Measurements from ENCODE around the gene MCM6. TPM values are rescaled to one million over a fixed set of nuclear protein-coding genes. Genes with fewer than 3 reads are reported as not detected.
"Not testable (repeated sequence)": the region's sequence is repeated elsewhere in the genome, so short reads cannot be mapped to it uniquely, and the experiment has no call there.

The MCM6 gene
- total RNA-seq, 2 donors from 2014 or later: 7.7 to 9.2 TPM

DNA sequence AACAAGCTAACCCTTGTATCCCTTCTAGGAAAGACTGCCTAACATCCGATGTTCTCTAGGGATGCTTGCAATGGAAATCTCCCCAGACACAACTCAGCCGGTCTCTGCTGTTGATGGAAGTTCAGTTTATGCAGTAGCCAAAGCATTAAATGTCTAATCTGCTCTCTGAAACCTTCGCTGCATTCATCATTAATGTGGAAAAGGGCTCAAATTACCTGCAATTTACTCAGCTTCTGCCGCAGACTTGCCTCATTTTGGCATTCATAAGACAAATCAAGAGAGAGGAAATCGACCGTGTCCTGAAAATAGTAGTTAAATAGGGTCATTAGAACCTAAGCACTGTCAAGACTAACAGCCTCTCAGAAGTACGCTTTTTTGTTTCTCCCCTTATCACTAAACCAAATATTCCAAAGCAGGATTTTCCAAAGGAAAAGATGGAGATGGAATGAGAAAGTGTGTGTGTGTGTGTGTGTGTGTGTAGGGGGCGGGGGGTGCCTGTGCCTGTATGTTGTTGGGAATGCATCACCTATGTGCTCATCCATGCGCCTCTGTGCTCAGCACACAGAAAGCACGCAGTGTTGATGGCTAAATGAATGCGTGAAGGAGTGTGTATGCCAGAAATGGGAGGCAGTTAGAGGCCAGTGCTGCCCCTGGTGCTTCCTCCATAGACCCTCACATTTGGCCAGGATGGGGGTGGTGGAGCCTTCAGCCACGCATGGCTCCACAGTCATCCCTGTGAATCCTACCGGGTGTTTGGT is 46.7 kb downstream of the MCM6 start:
- DNase-seq: no peak
- intact Hi-C loops (cut with DNase I): no loop called here

DNA sequence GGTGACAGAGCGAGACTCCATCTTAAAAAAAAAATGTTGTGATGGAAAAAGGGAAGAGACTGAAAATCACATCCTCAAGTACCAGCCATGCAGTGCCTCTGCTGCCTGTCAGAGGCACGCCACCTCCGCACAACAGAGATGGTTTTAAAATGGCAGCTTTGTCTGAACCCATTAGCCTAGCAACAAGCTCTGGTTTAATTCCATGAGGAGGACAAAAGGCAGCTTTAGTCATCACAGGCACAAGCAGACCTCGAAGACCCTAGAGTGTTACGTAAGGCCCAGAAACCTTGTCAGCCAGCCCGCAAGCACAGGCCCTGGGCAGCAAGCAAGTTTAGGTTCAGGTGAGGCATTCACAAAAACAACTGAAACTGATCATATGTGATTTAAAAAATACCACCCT is 49.7 kb downstream of the MCM6 start:
- DNase-seq (no peak), ATAC-seq (no peak)
- intact Hi-C loops (cut with DNase I): no loop called here

More for the DNA sequence above, 46.7 kb downstream of the MCM6 start:
- ATAC-seq: no peak

DNA sequence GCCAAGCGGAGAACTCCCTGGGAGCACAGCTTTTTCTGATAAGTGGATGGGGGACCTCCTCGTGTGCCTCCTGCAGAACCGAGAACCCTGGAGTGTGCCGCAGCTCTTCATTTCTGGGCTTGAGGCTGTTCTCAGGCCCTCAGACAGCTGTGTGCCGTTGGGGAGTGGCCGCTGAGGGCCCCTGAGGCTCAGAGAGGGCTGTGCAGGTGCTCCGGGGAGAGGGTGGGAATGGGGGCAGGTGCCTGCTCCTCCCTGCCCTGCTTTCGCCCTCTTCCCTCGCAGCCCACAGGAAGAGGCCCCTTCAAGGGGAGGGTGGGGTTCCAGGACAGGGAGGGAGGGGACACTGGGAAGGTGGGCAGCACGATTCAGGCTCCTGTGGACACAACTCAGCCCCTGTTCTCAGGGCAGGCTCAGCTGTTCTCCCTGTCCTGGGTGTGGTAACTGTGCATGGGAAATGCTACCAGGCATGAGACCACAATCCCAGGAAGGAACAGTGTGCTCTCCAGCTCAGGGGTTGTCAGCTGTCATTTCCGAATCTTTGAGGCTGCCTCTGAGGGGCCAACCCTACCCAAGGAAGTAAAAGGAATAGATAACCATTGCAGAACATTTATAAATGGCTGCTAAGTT is 50.6 kb downstream of the MCM6 start:
- intact Hi-C loops (cut with DNase I): no loop called here
- DNase-seq (no peak), ATAC-seq (peak in 1 of 2 donors; percentile 12)

DNA sequence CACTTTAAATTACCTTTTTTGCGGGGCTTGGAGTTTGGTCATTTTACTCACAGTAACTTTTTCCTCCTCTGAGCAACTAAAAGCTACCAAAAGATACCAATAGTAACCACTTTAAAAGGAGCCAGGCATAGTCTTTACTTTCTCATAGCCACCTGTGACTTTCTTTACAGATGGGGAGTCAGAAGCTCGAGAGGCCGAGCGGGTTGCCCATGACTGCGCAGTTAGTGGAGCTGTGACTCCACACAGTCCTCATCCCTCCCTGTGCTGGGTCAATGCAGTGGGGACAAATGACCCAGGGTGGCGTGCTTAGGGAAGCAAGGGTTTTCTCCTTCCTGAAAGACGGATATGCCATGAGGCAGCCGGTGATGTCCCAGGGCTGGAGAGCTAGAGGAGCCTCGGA is 51.1 kb downstream of the MCM6 start:
- DNase-seq (no peak), ATAC-seq (peak in 1 of 2 donors; percentile 18)
- intact Hi-C loops (cut with DNase I): no loop called here

DNA sequence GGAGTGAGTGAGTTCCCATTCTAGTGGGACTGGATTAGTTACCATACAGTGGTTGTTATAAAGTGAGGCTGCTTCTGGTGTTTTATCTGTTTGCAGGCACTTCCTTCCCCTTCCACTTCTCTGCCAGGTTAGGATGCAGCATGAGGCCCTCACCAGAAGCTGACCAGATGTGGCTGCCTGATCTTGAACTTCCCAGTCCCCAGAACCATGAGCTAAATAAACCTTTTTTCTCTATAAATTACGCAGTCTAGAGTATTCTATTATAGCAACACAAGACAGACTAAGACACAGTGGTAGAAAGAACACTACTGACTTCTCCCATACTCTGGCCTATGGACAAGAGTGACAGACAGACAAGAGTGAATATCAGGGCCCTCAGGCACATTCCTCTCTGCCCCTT is 53.4 kb downstream of the MCM6 start:
- ATAC-seq: no peak
- no peak for DNase-seq
- intact Hi-C loops (cut with DNase I): no loop called here

DNA sequence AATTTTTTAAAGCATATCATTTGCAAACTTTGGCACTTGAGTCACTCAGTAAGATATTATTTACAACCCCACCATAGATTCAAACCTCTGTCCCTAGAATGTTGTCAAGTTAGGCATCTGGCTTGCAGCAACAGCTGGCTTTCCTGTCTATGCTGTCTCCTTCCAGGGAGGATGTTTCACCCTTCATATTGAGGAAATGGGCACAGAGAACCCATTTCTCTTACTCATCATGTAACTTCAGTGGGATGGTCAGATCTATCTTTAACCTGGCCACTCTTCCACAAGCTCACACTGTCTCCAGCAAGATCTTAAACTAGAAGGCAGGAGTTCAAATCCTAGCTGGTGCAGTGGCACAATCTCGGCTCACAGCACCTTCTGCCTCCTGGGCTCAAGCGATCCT is 55.1 kb downstream of the MCM6 start:
- intact Hi-C loops (cut with DNase I): no loop called here
- no peak for DNase-seq
- ATAC-seq: no peak

DNA sequence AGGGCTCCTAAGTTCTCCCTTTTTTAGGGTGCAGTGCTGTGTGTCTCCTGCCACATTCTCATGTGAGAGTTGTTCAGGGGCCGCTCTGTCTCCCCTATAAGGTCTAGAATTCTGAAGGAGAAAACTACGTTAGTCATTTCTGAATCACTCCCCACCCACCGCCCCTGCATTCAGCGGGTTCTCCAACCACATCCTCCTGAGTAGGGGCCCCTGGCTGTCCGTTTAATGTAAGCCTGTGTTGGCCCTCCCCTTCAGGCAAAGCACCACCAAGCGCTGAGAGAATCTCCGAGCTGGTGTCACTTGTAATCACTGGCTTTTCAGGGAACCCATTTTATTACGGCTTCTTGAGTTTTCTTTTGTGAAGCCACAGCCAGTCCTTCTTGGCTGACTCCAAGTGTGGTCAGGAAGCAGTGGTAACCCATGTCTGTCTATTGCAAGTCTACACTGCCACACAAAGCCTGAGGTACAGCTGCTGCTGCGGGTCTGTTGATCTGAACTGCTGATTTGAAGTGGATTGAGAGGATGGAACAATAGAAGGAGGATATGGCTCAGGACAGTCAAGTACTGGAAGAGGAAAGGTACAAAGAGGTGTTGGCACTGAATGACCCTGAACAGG is 56.1 kb downstream of the MCM6 start:
- DNase-seq (no peak), ATAC-seq (no peak)
- intact Hi-C loops (cut with DNase I): no loop called here

DNA sequence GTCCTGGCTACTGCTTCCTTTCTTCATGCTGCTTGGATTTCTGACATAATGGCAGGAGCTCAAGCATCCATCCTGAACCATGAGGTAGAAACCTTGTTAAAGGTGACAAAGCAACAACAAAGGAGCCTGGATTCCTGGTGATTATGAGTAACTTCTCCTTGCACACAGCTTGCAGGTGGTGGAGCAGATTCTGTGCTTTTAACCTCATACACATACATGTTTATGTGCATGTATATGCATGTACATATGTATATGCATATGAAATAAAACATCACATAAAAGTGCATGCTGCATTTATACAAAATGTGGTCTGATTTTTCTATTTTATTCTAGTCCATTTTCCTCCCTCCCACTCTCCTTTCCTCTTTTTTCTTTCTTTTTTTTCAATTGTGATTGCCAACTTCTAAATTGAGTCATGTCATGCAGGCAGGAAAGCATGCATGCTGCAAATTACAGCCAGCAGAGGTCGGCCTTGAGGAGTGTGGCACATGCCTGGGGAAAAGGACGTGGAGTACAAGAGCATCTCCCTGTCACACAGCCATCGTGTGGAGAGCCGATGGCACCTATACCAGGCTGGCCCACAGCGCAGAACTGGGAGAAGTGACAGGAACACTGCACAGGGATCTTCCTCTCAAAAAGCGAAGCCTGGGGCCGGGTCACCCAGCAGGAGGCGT is 57.2 kb downstream of the MCM6 start:
- no peak for DNase-seq
- ATAC-seq: no peak
- intact Hi-C loops (cut with DNase I): no loop called here

DNA sequence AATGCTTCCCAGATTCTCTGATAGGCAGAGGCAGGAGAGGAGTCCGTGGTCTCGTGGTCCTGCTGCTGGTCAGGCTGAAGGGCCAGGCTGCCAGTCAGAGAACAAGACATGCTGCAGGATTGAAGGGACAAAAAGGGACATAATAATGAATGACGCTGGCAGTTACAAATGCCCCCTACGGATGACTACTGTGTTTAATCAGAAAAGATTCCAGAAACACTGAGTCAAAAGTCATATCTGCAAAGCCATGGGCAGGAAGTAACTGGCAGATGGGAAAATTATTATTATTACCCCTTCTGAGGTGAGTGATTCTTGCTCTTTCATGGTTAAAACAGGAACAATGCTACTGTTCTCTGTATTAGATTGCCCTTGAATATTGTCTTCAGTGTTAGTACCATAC is 58.3 kb downstream of the MCM6 start:
- intact Hi-C loops (cut with DNase I): no loop called here
- no peak for DNase-seq
- ATAC-seq: no peak

DNA sequence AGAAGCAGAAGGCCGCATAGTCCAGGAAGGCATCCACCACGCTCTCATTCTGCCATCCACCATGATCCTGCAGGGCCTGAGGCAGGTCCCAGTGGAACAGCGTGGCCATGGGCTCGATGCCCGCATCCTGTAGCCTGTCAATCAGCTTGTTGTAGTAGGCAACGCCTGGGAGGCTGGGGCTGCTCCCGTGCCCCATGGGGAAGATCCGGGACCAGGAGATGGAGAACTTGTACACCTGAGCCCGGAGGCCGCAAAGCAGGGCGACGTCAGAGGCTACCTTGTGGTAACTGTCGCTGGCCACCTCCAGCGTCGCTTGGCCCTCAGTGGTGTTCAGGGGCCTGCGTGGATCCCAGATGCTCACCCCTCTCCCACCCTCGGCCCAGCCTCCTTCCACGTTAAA is 58.8 kb downstream of the MCM6 start:
- DNase-seq: no peak
- no peak for ATAC-seq
- intact Hi-C loops (cut with DNase I): no loop called here

DNA sequence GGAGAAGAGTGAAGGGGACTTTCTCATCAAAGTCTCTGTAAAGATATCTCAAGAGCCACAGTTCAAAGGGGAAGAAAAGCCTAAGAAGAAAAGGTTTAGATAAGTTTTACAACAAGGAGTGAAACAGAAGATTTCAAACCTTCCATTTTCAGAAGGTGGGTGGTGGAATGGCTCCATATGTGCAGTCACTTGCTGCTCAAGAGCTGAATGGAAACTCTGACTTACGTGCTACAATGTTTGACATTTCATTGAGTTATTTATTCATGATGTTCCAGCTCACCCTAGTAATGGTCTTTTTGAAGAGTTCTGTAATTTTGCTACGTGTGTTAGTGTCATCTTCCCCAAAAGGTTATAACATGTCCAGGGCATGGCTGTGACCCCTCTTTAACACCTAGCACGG is 61.0 kb downstream of the MCM6 start:
- intact Hi-C loops (cut with DNase I): no loop called here
- DNase-seq (no peak), ATAC-seq (no peak)

DNA sequence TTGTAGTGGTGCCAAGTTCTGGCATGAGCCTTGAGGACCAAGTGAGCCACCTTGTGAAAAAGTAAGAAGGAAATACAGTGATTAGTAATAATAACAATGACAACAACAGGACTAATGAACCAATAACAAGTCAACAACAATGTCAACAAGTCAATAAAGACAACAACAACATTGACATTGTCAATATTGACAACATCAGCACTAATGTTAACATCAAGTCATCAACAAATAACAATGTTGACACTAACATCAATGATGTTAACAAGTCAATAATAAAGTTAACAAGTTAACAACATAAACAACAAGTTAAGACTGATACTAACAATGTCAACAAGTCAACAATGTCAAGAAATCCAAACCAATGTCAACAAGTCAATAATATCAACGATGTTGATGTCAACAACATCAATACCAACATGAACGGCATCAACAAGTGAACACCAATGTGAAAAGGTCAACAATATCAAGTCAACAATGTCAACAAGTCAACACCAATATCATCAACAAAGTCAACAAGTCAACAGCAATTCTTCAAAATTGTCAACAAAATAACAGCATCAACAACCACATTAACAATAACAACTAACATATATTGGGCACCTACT is 63.2 kb downstream of the MCM6 start:
- no peak for DNase-seq
- intact Hi-C loops (cut with DNase I): no loop called here
- ATAC-seq: no peak

DNA sequence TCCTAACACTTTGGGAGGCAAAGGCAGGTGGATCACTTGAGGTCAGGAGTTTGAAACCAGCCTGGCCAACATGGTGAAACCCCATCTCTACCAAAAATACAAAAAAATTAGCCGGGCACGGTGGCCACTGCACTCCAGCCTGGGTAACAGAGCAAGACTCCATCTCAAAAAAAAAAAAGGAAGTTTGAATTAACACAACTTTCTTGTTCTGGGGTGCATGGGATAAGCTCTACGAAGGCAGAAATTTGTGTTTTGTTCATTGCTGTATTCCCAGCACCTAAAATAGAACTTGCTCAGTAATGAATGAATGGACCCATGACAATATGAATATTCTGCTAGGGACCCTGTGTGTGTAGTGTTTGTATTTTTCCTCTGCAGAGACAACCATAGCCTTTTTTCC is 68.4 kb downstream of the MCM6 start:
- intact Hi-C loops (cut with DNase I); ATAC-seq; DNase-seq: not testable (repeated sequence)

DNA sequence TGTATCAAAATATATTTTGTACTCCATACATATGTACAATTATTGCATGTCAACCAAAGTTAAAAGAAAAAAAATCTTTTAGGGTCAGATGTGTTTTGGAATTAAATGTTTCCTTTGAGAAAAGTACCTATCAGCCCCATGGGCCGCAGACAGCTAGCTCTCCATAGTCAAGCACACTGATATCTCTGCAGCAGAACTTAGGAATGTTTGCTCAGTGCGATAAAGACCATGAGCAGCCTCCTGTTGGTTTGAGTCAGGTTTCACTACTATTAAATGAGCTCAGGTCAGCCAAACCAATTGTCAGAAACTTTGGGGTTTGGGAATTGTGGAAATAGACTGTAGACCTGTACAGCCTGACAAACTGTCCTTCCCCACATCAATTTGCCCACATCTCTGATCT is 73.0 kb downstream of the MCM6 start:
- DNase-seq (no peak), ATAC-seq (peak in 1 of 2 donors; percentile 67)
- intact Hi-C loops (cut with DNase I): no loop called here

DNA sequence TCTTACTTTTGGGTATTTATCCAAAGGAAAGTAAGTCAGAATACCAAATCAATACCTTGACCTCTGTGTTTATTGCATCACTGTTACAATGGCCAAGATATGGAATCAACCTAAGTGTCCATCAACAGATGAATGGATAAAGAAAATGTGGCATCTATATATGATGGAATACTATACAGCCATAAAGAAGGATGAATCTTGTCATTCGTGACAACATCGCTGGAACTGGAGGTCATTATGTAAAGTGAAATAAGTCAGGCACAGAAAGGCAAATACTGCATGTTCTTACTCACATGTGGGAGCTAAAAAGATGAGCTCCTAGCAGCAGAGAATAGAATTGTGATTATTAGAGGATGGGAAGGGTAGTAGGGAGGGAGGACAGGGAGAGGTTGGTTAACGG is 73.9 kb downstream of the MCM6 start:
- no peak for ATAC-seq
- intact Hi-C loops (cut with DNase I): no loop called here
- DNase-seq: no peak

DNA sequence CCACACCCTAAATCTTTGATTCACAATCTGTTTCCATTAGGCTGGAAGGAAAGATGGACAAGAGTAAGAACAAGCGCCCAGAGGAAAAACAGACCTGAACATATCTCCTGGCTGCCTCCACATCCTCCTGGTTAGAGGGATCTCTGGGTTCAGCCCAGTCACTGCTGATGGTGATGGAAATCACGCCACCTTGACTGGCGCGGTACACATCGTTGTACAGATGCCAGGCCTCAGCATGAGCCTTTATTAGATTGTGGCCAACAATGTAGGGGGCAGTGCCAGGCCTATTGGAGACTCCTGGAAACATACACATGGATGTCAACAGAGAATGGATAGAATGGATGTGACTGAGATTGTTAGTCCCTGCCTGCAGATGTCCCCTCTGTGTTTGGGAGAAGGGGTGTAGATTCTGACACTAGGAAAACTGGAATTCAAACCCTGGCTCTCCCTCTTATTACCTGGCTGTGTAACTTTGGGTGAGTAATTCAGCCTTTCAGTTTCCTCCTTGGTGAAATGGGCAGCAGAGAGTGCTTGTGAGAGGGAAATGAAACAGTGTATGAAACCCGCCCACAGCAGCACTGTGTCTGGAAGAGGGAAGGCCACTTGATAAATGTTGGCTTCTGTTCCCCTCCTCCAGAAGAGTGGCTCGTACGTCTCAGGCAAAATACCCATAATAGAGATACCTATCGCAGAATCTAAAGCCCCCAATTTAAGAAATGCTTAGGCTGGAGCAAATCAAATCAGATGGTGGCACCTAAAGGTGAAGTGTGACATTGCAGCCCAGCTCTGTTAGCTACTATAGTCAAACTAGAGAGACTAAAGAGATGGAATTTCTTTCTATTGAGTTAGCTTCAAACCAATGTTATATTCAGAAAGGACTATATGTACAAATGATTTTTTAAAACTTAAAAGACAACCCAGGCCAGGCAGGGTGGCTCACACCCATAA is 75.5 kb downstream of the MCM6 start:
- intact Hi-C loops (cut with DNase I): no loop called here
- no peak for DNase-seq
- no peak for ATAC-seq

DNA sequence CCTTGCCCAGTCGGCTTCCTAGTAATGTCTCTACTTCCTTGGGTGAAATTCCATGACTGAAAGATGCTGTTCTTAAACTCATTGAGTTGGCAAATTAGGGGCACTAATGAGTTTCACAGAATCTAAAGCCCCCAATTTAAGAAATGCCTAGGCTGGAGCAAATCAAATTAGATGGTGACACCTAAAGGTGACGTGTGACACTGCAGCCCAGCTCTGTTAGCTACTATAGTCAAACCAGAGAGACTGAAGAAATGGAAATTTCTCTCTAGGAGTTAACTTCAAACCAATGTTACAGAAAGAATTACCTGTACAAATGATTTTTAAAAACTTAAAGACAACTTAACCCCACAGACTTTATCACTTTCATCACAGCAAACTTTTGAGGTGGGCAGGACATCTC is 76.5 kb downstream of the MCM6 start:
- intact Hi-C loops (cut with DNase I): no loop called here
- DNase-seq (no peak), ATAC-seq (no peak)

DNA sequence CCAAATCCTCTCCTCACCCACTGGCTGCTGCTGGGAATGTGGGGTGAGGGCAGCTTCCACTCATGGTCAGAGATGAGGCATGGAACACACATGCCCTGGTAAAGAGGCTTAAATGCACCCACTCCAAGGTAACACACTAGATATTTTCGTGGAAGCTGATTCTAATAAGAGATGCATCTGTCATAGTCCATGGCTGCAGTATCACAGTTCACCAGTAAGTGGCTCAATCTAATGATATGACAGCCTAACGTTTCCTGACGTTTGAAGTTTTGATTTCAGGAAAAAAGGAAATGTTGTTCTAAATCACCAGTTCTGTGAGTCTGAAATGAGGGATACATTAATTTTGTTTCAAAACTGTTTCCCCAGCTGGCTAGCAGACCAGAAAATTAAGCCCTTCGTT is 77.5 kb downstream of the MCM6 start:
- ATAC-seq (peak in 1 of 2 donors; percentile 29), DNase-seq (no peak)
- intact Hi-C loops (cut with DNase I): no loop called here

DNA sequence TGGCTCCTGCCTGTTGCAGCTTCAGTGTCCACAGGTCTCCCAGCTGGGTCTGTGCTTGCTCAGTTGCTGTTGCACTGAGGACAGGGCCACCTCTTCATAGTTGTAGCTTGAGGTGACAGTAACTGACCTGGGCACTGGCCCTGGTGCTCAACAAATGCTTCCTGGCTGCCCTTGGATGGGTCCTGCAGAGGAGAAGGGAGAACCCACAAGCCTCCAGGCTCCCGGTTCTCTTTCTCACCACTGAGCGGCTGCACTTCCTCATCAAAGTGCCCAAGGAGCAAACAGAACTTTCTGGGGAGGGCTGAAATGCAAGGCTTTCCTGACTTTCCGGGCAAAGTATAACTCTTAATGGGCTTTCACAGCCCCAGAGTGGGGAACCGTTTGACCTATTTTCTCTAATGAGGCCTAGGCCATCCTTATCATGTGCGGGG is 78.0 kb downstream of the MCM6 start:
- DNase-seq (no peak), ATAC-seq (peak; percentile 5 to 28)
- intact Hi-C loops (cut with DNase I): no loop called here

Data from left cardiac atrium (tissue), 4 donors.